Fibroblast of lung (primary cell): Measurements from ENCODE around the gene KIAA2012.

Experiments
- CTCF ChIP-seq, 2 donors: IDR thresholded peaks in 1 of 2; conservative IDR thresholded peaks in 1 of 2; 1 replicate in 1 of 2; 2 replicates in 1 of 2; pipeline ENCODE4 v1.5.1; 2011 to 2012; ENCODE audit warnings: low read length in 2 of 2, control low read depth in 1 of 2, inconsistent platforms in 1 of 2, low read depth in 1 of 2, mild to moderate bottlenecking in 1 of 2
- EZH2 ChIP-seq: IDR thresholded peaks from 2 replicates; pipeline ENCODE4 v1.5.1; 2012; ENCODE audit warnings: low read length, control low read depth, mild to moderate bottlenecking; ENCODE audit errors: missing control alignments

GRCh38 chr2:202096736-202097135 lies 23.7 kb downstream of the KIAA2012 start:
- no peak for TF ChIP-seq CTCF (conservative IDR thresholded peaks at IDR 0.05 in 1 of 2, IDR thresholded peaks at IDR 0.05 in 1 of 2; ENCODE audit: low read depth in 1 of 2, low read length in 2 of 2)
- no peak for TF ChIP-seq EZH2
